Effector memory CD8-positive, alpha-beta T cell (primary cell): ENCODE results near the gene DCLK2.

Experiments used
- ATAC-seq: fragments of 150-1000 bp; cut with Tn5 transposase; replicated peaks from 2 replicates; pipeline ENCODE4 v1.10.0; 2021; ENCODE audit warnings: mild to moderate bottlenecking, moderate library complexity
- DNase-seq, 3 experiments: peaks; one replicate each; pipeline ENCODE4 v3.0.0; 2021
- H3K27ac Mint-ChIP-seq, 2 donors: one replicate each; pipeline ENCODE4 v1.8.0; 2022; ENCODE audit warnings: mild to moderate bottlenecking in 2 of 2, mixed read lengths in 2 of 2, moderate library complexity in 2 of 2
- H3K27me3 Mint-ChIP-seq, 2 donors: one replicate each; pipeline ENCODE4 v1.8.0; 2022; ENCODE audit warnings: mixed read lengths in 2 of 2
- H3K36me3 Mint-ChIP-seq: one replicate; pipeline ENCODE4 v1.8.0; 2022; ENCODE audit warnings: mild to moderate bottlenecking, moderate library complexity, mixed read lengths; ENCODE audit not compliant: insufficient read depth
- H3K4me1 Mint-ChIP-seq, 2 donors: one replicate each; pipeline ENCODE4 v1.8.0; 2022; ENCODE audit warnings: low read depth in 2 of 2, mixed read lengths in 2 of 2
- H3K4me3 Mint-ChIP-seq, 2 donors: one replicate each; pipeline ENCODE4 v1.8.0; 2022; ENCODE audit warnings: mild to moderate bottlenecking in 2 of 2, mixed read lengths in 2 of 2, moderate library complexity in 2 of 2
- H3K9me3 Mint-ChIP-seq, 2 donors: one replicate each; pipeline ENCODE4 v1.8.0; 2022; ENCODE audit warnings: mixed read lengths in 2 of 2

DCLK2 gene

DNA sequence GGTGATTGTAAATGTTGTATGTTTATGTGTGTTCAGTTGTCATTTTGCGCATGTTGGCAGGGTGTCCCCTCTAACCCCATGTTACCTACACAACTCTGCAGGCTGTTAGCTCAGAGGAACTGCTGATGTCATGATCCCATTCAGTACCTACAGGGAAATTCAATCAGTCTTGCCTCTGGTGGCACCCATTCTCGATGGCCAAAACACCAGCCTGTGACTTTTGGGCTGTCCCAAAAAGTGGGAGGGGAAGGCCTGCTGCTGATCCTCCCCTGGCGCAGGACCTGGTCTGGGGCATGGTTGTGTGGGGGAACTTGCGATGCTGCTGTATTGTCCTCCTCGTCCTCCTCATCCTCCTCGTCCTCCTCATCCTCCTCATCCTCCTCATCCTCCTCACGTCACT lies 174.5 kb downstream of the DCLK2 start:
- DNase-seq (no peak), ATAC-seq (no peak)
- Mint-ChIP-seq H3K36me3 (peaks cover 5% of the 10 kb centered on the region), H3K27me3 (peaks cover 8 to 12% of the 10 kb centered on the region in 2 donors), H3K27ac (no peak overlapping the region), H3K4me1 (peaks cover 0 to 4% of the 10 kb centered on the region in 2 donors), H3K4me3 (no peak overlapping the region), H3K9me3 (no peaks in the 10 kb centered on the region)

DNA sequence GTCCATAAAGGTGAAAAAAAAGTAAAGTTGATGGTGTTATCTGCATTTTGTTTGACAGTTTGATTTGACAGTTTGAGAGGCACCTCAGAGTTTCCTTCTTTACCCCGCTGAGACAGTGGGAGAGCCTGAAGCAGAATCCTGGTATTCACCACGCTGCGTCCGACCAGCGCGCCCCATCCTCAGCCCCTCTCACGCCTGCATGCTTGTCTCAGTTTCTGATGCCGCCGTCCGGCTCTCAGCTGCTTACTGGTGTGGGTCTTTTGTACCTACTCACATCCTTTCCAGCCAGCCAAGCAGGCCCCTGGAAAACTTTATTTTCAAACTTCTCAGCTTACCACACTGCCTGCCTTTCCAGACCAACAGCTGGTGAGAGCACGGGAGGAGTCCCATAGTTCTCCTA lies 175.2 kb downstream of the DCLK2 start:
- no peak overlapping the region for H3K27ac Mint-ChIP-seq
- no peak for ATAC-seq
- H3K9me3 Mint-ChIP-seq: no peaks in the 10 kb centered on the region
- peaks cover 4 to 6% of the 10 kb centered on the region in 2 donors for H3K27me3 Mint-ChIP-seq
- no peak for DNase-seq
- no peak overlapping the region for H3K4me3 Mint-ChIP-seq
- peaks cover 5% of the 10 kb centered on the region for H3K36me3 Mint-ChIP-seq
- H3K4me1 Mint-ChIP-seq: peaks cover 0 to 4% of the 10 kb centered on the region in 2 donors

DNA sequence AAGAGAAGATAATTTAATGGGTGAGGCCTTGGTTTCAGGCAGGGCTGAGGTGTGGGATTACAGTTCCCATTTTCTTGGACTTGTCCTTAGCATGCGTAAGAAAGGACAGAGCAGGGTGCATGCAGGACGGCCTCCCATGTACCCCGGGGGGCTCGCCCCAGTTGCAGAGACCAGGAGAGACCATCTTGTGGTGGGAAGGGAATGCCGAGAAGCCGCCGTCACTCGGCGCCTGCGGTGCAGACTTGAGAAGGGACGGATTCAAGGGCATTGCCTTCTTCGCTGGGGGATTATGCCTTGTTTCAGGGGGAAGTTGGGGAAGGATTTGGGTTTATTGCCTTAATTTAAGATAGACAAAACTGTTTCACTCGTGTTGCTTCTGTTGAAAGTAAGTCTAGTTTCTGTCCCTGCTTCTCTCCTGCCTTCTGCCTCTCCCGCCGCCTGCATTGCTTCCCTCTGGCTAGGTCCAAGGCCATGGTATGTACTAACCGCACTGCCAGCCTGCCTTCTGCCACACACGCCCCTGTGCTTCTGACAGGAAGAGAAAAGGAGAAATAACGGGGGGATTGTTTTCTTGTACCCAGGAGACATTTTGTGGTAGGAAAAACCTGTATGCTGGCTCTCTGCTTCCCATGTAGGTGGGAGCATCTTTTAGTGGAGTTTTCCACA lies 175.9 kb downstream of the DCLK2 start:
- peak overlapping the region in 1 of 2 donors; percentile 12 for H3K27ac Mint-ChIP-seq
- H3K4me1 Mint-ChIP-seq: peaks cover 0 to 4% of the 10 kb centered on the region in 2 donors
- H3K36me3 Mint-ChIP-seq: peaks cover 9% of the 10 kb centered on the region
- no peak overlapping the region for H3K4me3 Mint-ChIP-seq
- DNase-seq (no peak), ATAC-seq (no peak)
- H3K27me3 Mint-ChIP-seq: no peaks in the 10 kb centered on the region
- no peaks in the 10 kb centered on the region for H3K9me3 Mint-ChIP-seq

DNA sequence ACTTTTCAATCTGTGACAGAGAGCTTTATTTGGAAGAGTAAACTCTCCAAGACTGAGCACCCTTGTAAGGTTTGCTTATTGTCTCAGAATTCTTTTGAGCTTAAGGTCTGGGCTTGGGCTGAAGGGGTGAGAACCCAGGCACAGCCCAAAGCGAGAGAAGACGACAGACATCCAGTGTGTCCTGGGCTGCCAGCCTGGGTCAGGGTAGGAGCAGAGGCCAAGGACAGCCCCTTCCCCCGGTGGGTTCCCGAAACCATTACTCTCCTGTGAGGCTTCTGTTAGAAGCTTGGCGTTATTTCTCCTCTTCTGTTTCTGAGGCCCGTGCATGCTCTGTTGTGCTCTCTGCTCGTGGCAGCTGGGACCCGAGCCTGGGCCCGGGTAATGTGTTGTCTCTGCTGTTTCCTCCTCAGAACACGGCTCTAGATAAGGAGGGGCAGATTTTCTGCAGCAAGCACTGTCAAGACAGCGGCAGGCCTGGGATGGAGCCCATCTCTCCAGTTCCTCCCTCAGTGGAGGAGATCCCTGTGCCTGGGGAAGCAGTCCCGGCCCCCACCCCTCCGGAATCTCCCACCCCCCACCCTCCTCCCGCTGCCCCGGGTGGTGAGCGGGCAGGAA lies 177.5 kb downstream of the DCLK2 start:
- peaks cover 0 to 2% of the 10 kb centered on the region in 2 donors for H3K4me1 Mint-ChIP-seq
- no peak for DNase-seq
- peaks cover 6% of the 10 kb centered on the region for H3K36me3 Mint-ChIP-seq
- no peaks in the 10 kb centered on the region for H3K27me3 Mint-ChIP-seq
- H3K9me3 Mint-ChIP-seq: no peaks in the 10 kb centered on the region
- no peak for ATAC-seq
- H3K4me3 Mint-ChIP-seq: no peak overlapping the region
- H3K27ac Mint-ChIP-seq: no peak overlapping the region

DNA sequence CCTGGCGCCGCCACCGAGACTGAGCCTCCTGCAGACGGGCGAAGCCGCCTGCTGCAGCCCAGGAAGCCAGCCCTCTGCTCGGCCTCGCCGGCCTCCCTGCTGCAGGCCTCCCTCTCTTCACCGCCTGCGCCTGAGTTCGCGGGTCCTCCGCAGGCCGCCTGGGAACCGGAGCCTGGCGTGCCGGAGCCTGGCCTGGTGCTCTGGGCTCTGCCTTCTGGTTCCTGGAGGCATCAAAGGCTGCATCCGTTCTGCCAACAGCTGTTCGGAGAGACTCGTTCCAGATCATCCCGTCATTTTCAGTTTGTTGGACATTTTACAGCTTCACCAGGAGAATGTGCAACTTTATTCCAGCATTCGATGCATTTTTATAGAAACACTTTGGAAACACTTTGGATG lies 178.0 kb downstream of the DCLK2 start:
- Mint-ChIP-seq H3K27me3 (no peaks in the 10 kb centered on the region), H3K27ac (no peak overlapping the region), H3K4me1 (peaks cover 0 to 2% of the 10 kb centered on the region in 2 donors), H3K36me3 (peaks cover 6% of the 10 kb centered on the region), H3K9me3 (no peaks in the 10 kb centered on the region), H3K4me3 (no peak overlapping the region)
- no peak for ATAC-seq
- DNase-seq: no peak

DNA sequence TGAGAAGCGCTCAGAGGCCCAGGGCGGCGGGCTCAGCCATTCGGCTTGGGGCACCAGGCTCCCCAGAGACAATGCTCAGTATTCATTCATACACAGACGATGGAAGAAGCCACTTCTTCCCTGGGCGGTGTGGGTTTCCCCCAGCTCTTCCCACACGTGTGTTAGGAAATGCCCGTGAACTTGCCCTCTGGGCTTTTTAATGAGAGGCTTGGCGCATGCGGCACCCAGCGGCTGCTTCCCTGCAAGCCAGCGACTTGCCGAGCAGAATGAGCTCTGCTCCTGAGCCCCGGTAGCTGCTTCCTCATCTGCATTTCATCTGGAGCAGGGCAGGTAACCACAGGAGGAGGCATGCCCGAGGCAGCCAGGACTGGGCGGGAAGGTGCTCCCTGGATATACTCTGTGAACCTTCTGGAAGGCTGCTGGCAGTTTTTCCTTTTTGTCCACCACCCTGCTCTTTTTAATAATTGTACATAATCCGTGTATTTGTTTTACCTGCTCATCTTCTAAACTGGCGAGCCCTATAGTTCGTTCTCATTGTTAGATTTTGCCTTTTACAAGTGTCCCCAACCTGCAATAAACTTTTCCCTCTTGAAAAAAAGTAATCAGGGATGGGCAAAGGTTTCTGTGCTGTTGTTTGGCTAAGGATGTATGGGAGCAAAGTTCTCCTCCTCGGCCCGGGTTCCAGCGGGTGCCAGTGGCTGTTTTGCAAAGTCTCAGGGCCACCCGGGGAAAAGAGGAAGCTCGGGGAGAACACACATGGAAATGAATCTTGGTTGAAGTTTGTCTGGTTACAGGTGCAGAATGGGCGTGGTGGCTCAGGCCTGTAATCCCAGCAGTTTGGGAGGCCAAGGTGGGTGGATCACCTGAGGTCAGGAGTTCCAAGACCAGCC lies 178.8 kb downstream of the DCLK2 start:
- Mint-ChIP-seq H3K9me3 (no peaks in the 10 kb centered on the region), H3K27ac (no peak overlapping the region), H3K4me3 (no peak overlapping the region), H3K36me3 (peaks cover 4% of the 10 kb centered on the region), H3K4me1 (no peaks in the 10 kb centered on the region), H3K27me3 (no peaks in the 10 kb centered on the region)
- DNase-seq: no peak
- ATAC-seq: no peak

DNA sequence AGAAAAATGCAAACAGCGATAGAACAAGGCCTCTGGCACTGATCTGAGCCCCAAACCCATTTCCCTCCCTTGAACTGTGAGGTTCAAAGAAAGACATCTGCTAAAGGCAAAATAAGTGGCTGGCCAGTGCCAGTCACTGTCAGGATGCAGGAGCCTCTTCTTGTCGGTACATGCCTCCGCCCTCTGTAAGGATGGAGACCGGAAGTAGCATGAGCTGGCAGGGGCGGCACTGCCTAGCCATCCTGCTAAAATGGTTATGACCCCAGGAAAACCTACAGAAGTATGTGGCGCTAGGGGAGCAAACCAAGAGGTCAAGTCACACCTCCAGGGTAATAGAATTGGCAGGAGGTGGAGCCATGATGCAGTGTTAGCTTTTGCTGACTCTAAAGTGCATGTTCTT lies 180.3 kb downstream of the DCLK2 start:
- Mint-ChIP-seq H3K9me3 (no peaks in the 10 kb centered on the region), H3K4me3 (no peak overlapping the region), H3K27me3 (no peaks in the 10 kb centered on the region), H3K4me1 (peaks cover 0 to 4% of the 10 kb centered on the region in 2 donors), H3K36me3 (peaks cover 10% of the 10 kb centered on the region), H3K27ac (peak overlapping the region in 1 of 2 donors; percentile 20)
- ATAC-seq (no peak), DNase-seq (no peak)

DNA sequence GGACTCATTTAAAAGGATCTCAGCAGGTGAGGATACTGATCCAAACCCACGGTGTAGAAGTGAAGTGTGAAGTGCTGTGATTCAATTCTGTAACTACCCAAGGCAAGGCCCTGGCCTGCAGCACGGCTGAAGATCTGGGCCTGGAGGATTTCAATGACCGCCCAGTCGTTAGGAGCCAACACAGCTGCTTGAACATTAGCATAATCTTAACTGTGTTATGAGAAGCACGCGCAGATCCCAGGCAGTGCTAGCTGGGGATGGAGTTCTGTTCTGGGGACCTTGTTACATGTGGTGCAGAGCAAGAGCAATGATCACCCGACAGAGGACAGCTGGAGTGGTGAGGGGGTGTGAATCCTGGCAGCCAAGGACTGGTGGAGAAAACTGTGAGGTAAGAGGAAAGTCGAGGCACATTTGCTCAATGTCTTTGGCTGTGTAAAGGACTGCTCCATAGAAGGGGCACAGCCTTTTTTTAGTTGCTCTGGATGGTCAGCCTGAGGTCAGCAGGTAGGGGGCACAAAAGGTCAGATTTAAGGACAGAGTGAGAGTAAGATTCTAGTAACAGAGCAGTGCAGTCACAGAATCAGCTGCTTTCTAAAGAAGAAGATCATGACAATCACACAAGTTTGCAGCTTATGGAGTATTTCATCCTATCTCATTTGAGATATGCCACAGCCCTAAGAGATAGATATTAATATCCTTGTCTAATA lies 181.8 kb downstream of the DCLK2 start:
- ATAC-seq: no peak
- no peak for DNase-seq
- Mint-ChIP-seq H3K36me3 (peaks cover 21% of the 10 kb centered on the region), H3K27me3 (no peaks in the 10 kb centered on the region), H3K9me3 (no peaks in the 10 kb centered on the region), H3K27ac (peak overlapping the region in 1 of 2 donors; percentile 57), H3K4me1 (peaks cover 0 to 4% of the 10 kb centered on the region in 2 donors), H3K4me3 (no peak overlapping the region)

DNA sequence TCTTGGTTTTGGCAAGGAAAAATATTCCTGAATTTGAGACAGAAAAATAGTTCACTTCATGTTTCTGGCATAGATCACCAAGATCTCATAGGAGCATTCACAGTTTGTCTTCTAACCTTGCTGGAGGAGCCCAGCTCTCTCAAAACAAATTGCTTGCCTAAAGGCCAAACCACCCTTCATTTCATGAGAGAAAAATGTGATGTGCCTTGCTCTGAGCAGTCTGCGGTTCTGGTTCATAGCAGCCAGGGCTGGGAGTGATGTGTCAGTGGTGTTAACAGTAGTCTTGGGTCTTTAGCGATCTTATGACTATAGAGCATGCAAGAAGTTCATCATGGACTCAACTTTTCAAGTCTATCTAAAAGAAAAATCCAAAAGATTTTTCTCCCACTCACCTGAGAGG lies 183.3 kb downstream of the DCLK2 start:
- peaks cover 34% of the 10 kb centered on the region for H3K36me3 Mint-ChIP-seq
- H3K4me3 Mint-ChIP-seq: no peak overlapping the region
- H3K4me1 Mint-ChIP-seq: peaks cover 0 to 4% of the 10 kb centered on the region in 2 donors
- DNase-seq: no peak
- ATAC-seq: no peak
- peak overlapping the region in 1 of 2 donors; percentile 57 for H3K27ac Mint-ChIP-seq
- H3K27me3 Mint-ChIP-seq: no peaks in the 10 kb centered on the region
- H3K9me3 Mint-ChIP-seq: no peaks in the 10 kb centered on the region

DNA sequence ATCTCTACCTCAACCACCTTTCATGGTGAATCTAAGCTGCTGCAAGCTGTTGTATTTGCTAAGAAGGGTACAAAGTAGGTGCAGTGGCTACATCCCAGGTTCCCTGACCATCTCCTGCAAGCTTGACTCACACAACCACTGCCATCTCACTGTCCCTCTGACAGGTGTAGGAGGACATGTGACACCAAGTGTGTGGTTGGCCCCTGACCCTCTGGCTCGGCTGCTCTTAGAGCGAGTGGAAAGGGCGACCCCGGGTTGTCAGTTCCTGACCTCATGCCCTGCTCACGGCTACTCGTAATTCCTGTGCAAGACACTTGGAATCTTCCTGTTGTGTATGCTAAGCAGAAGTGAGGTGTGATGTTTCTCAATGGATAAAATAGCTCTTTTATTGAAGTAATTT lies 184.4 kb downstream of the DCLK2 start:
- Mint-ChIP-seq H3K9me3 (no peaks in the 10 kb centered on the region), H3K4me1 (peaks cover 2 to 4% of the 10 kb centered on the region in 2 donors), H3K36me3 (peaks cover 38% of the 10 kb centered on the region), H3K27ac (no peak overlapping the region), H3K27me3 (no peaks in the 10 kb centered on the region), H3K4me3 (no peak overlapping the region)
- no peak for ATAC-seq
- no peak for DNase-seq

DNA sequence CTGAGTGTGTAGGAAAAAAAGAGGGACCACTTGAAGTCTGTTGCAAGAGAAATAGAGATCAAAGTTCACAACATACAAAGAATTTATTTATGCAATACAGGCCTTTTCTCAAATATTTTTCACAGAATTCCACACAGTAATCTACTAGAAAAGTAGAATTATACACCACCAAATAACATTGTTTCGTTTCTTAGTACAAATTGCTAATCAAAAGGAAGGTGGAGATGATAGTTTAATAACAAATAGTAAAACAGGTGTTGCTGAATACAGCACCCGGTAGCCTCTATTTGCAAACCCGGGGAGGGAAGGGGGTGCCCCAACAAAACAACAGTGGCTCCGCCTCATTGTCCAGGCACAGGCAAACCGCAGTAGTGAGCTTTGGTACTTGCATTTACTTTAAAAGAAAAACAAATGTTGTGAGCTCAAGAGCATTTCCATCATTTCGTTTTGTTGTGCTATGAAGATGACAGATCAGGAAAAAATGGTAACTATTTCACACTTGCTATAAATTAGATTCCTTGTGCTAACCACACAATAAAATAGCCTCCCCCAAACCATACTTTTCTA lies 186.4 kb downstream of the DCLK2 start:
- Mint-ChIP-seq H3K27ac (no peak overlapping the region), H3K27me3 (no peaks in the 10 kb centered on the region), H3K4me1 (peaks cover 2 to 5% of the 10 kb centered on the region in 2 donors), H3K36me3 (peaks cover 43% of the 10 kb centered on the region), H3K9me3 (no peaks in the 10 kb centered on the region), H3K4me3 (no peak overlapping the region)
- no peak for ATAC-seq
- DNase-seq: no peak

DNA sequence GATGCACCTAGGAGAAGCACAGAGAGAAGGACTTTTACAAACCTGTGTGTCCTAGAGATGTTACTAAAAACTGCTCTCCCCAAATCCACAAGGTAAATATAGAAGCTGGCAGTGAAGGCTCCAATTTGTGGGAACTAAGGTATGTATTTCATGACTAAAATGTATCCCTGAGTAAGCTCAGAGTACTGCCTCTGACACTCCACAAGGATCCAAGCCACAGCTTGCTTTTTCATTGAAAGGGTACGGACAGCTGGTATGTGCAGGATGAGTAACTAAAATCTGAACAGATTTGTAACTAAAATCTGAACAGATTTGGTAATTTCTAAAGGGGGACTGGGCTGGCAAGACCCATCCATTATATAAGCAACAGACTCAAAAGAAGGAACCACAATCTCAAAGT lies 187.6 kb downstream of the DCLK2 start:
- peaks cover 44% of the 10 kb centered on the region for H3K36me3 Mint-ChIP-seq
- no peaks in the 10 kb centered on the region for H3K9me3 Mint-ChIP-seq
- peaks cover 2 to 6% of the 10 kb centered on the region in 2 donors for H3K4me1 Mint-ChIP-seq
- H3K27ac Mint-ChIP-seq: no peak overlapping the region
- ATAC-seq (no peak), DNase-seq (no peak)
- no peaks in the 10 kb centered on the region for H3K27me3 Mint-ChIP-seq
- H3K4me3 Mint-ChIP-seq: no peak overlapping the region

DNA sequence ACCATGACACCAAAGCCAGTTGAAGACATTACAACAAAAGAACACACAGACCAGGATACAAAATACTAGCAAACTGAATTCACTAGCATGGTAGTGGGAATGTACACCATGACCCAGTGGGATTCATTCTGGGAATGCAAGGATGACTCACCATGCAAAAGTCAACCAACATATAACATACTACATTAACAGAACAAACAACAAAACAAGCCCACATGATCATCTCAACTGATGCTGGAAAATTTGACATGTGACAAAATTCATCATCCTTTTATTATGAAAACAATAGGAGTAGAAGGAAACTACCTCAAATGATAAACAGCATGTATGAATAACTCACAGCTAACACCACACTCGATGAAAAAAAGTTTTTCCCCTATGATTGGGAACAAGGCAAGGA lies 190.2 kb downstream of the DCLK2 start:
- Mint-ChIP-seq H3K9me3 (no peaks in the 10 kb centered on the region), H3K36me3 (peaks cover 43% of the 10 kb centered on the region), H3K4me1 (peaks cover 2% of the 10 kb centered on the region in 2 donors), H3K4me3 (no peak overlapping the region), H3K27me3 (no peaks in the 10 kb centered on the region), H3K27ac (peak overlapping the region in 1 of 2 donors; percentile 32)
- no peak for DNase-seq
- no peak for ATAC-seq
